SK-N-SH (cell line): Measurements from ENCODE around the gene CACNA1H. TPM values are rescaled to one million over a fixed set of nuclear protein-coding genes. Genes with fewer than 3 reads are reported as not detected.

Experiments
- CTCF ChIA-PET: fragments of 300-600, 350-600 bp; formaldehyde crosslinking; extraction: SDS; loops from one replicate; lab custom pipeline; 2021; lab: Yijun Ruan, JAX
- POLR2A ChIA-PET: fragments of 350-600 bp; sonication (Branson Sonifier 250); formaldehyde crosslinking; extraction: SDS; loops from one replicate; lab custom pipeline; 2020; ENCODE audit warnings: antibody characterized with exemption, inconsistent platforms; lab: Yijun Ruan, JAX
- DNase-seq: peaks from one replicate; pipeline ENCODE4 v3.0.0; 2012
- H2AFZ ChIP-seq: fragments of 200-600 bp; sonication (generic); 2 replicates; pipeline ENCODE4 v1.8.1; 2016; ENCODE audit warnings: antibody characterized with exemption, mild to moderate bottlenecking, low read depth
- H3F3A ChIP-seq: fragments of 200-600 bp; sonication (generic); replicated peaks from 2 replicates; pipeline ENCODE3; 2016; ENCODE audit warnings: antibody characterized with exemption, mild to moderate bottlenecking; ENCODE audit not compliant: insufficient read depth
- H3K27ac ChIP-seq, 2 experiments: fragments of 200-500 bp in 1 of 2; fragments of 200-600 bp in 1 of 2; sonication (Bioruptor generic) in 1 of 2; sonication (generic), shearing (Covaris generic) in 1 of 2; 2 replicates each; pipeline versions ENCODE4 v1.5.1 to v1.6.1; 2014 to 2016; ENCODE audit warnings: low read depth in 2 of 2, inconsistent platforms in 1 of 2, low read length in 1 of 2, mild to moderate bottlenecking in 1 of 2, mixed read lengths in 1 of 2
- H3K27me3 ChIP-seq: fragments of 200-600 bp; sonication (generic), shearing (Covaris generic); 2 replicates; pipeline ENCODE4 v1.6.1; 2016; ENCODE audit warnings: mixed run types; ENCODE audit not compliant: insufficient read depth
- H3K36me3 ChIP-seq, 2 experiments: fragments of 200-500 bp in 1 of 2; fragments of 200-600 bp in 1 of 2; sonication (Bioruptor generic) in 1 of 2; sonication (generic) in 1 of 2; replicated peaks in 1 of 2; 2 replicates each; pipeline versions ENCODE3 to v1.5.1; 2014 to 2016; ENCODE audit warnings: low read length in 1 of 2, mild to moderate bottlenecking in 1 of 2; ENCODE audit not compliant: insufficient read depth in 2 of 2, control insufficient read depth in 1 of 2
- H3K4me1 ChIP-seq, 2 experiments: fragments of 200-500 bp in 1 of 2; fragments of 200-600 bp in 1 of 2; sonication (Bioruptor generic) in 1 of 2; sonication (generic), shearing (Covaris generic) in 1 of 2; 2 replicates each; pipeline versions ENCODE4 v1.5.1 to v1.6.1; 2014 to 2016; ENCODE audit warnings: low read depth in 1 of 2, low read length in 1 of 2, mixed run types in 1 of 2; ENCODE audit not compliant: insufficient read depth in 2 of 2, control insufficient read depth in 1 of 2
- H3K4me2 ChIP-seq: fragments of 200-600 bp; sonication (generic), shearing (Covaris generic); 2 replicates; pipeline ENCODE4 v1.6.1; 2017; ENCODE audit warnings: mixed run types
- H3K4me3 ChIP-seq, 2 experiments: fragments of 200-500 bp in 1 of 2; fragments of 200-600 bp in 1 of 2; sonication (Bioruptor generic) in 1 of 2; sonication (generic), shearing (Covaris generic) in 1 of 2; 2 replicates each; pipeline versions ENCODE4 v1.5.1 to v1.8.1; 2014 to 2016; ENCODE audit warnings: low read depth in 2 of 2, inconsistent platforms in 1 of 2, low read length in 1 of 2, mild to moderate bottlenecking in 1 of 2, mixed read lengths in 1 of 2, moderate library complexity in 1 of 2
- H3K79me2 ChIP-seq: fragments of 200-600 bp; sonication (generic); 2 replicates; pipeline ENCODE4 v1.8.1; 2017; ENCODE audit warnings: mild to moderate bottlenecking; ENCODE audit not compliant: insufficient read depth
- H3K9ac ChIP-seq: fragments of 200-600 bp; sonication (generic); 2 replicates; pipeline ENCODE4 v1.6.1; 2017; ENCODE audit warnings: mixed run types
- H3K9me2 ChIP-seq: fragments of 200-600 bp; sonication (generic); 2 replicates; pipeline ENCODE4 v1.6.1; 2017; ENCODE audit warnings: mixed run types
- H3K9me3 ChIP-seq: fragments of 200-600 bp; sonication (generic); 2 replicates; pipeline ENCODE4 v1.6.1; 2017; ENCODE audit warnings: mixed run types, mild to moderate bottlenecking, moderate library complexity
- H4K20me1 ChIP-seq: fragments of 200-600 bp; sonication (generic); 2 replicates; pipeline ENCODE4 v1.6.1; 2017; ENCODE audit warnings: mild to moderate bottlenecking, mixed run types; ENCODE audit not compliant: insufficient read depth
- CHD2 ChIP-seq: fragments of 150-350 bp; IDR thresholded peaks from 2 replicates; pipeline ENCODE4 v1.6.1; 2018; ENCODE audit warnings: low read length; ENCODE audit not compliant: partially characterized antibody
- CTCF ChIP-seq: fragments of 200-600 bp; sonication (generic); IDR thresholded peaks from 2 replicates; pipeline ENCODE4 v1.6.1; 2017; ENCODE audit warnings: antibody characterized with exemption, mild to moderate bottlenecking, moderate library complexity
- ELF1 ChIP-seq: IDR thresholded peaks from 2 replicates; pipeline ENCODE4 v1.4.0; 2012
- EP300 ChIP-seq, 2 experiments: IDR thresholded peaks; 2 replicates each; pipeline versions ENCODE4 v1.4.0 to v1.6.1; 2012; ENCODE audit warnings: borderline replicate concordance in 1 of 2, low read depth in 1 of 2, low read length in 1 of 2
- FOXJ3 ChIP-seq: sonication (generic); formaldehyde crosslinking; IDR thresholded peaks from 2 replicates; pipeline ENCODE4 v1.5.1; 2020; ENCODE audit warnings: mild to moderate bottlenecking, missing genetic modification reagents
- FOXM1 ChIP-seq: IDR thresholded peaks from 2 replicates; pipeline ENCODE4 v1.4.0; 2012; ENCODE audit warnings: low read depth, mild to moderate bottlenecking
- GABPA ChIP-seq: IDR thresholded peaks from 2 replicates; pipeline ENCODE4 v1.4.0; 2012; ENCODE audit warnings: low read depth, mild to moderate bottlenecking
- GATA2 ChIP-seq: sonication (generic); formaldehyde crosslinking; IDR thresholded peaks from 2 replicates; pipeline ENCODE4 v1.5.0; 2020; ENCODE audit warnings: mild to moderate bottlenecking, missing genetic modification reagents
- JUND ChIP-seq: IDR thresholded peaks from 2 replicates; pipeline ENCODE4 v1.4.0; 2012
- MEF2A ChIP-seq: IDR thresholded peaks from 2 replicates; pipeline ENCODE4 v1.4.0; 2012; ENCODE audit warnings: low read depth, borderline replicate concordance
- MXI1 ChIP-seq: IDR thresholded peaks from 2 replicates; pipeline ENCODE4 v1.6.1; 2012; ENCODE audit warnings: mild to moderate bottlenecking, low read depth, low read length, improper control_type of control experiment
- NRF1 ChIP-seq: IDR thresholded peaks from 2 replicates; pipeline ENCODE4 v1.6.1; 2012; ENCODE audit warnings: low read depth, mild to moderate bottlenecking, low read length
- POLR2AphosphoS5 ChIP-seq: IDR thresholded peaks from 2 replicates; pipeline ENCODE4 v1.6.1; 2012; ENCODE audit warnings: low read depth, low read length
- RCOR1 ChIP-seq: fragments of 150-350 bp; IDR thresholded peaks from 2 replicates; pipeline ENCODE4 v1.6.1; 2017; ENCODE audit warnings: antibody characterized with exemption, low read length
- RFX5 ChIP-seq: IDR thresholded peaks from 2 replicates; pipeline ENCODE4 v1.6.1; 2012; ENCODE audit warnings: mild to moderate bottlenecking, improper control_type of control experiment, low read length
- RXRA ChIP-seq: IDR thresholded peaks from 2 replicates; pipeline ENCODE4 v1.4.0; 2012; ENCODE audit warnings: low read depth, mild to moderate bottlenecking, borderline replicate concordance
- SIN3A ChIP-seq: IDR thresholded peaks from 2 replicates; pipeline ENCODE4 v1.6.1; 2012; ENCODE audit warnings: low read depth, mild to moderate bottlenecking, low read length, moderate library complexity, borderline replicate concordance
- SMC3 ChIP-seq: IDR thresholded peaks from 2 replicates; pipeline ENCODE4 v1.6.1; 2012; ENCODE audit warnings: low read depth, low read length, improper control_type of control experiment
- TAF1 ChIP-seq: IDR thresholded peaks from 2 replicates; pipeline ENCODE4 v1.6.1; 2012; ENCODE audit warnings: low read depth, mild to moderate bottlenecking, low read length, moderate library complexity, borderline replicate concordance
- TCF12 ChIP-seq: IDR thresholded peaks from 2 replicates; pipeline ENCODE4 v1.4.0; 2012
- ZBTB33 ChIP-seq: IDR thresholded peaks from 2 replicates; pipeline ENCODE4 v1.4.0; 2012; ENCODE audit warnings: low read depth, borderline replicate concordance
- WGBS: methylation state at CpG from one replicate; pipeline ENCODE4 v1.1.6; 2017; ENCODE audit warnings: low lambda C conversion rate; 5-methylcytosine and 5-hydroxymethylcytosine counted together
- polyA plus RNA-seq, 3 experiments: library from polyadenylated mRNA; depleted of rRNA; stranded (reverse); fragments of >200 nt; gene quantifications; 2 replicates each; pipeline ENCODE4 v1.2.3, GENCODE V29; 2012
- TF ChIP-seq, protein P1 (sequence below): fragments of 150-350 bp; IDR thresholded peaks from 2 replicates; pipeline ENCODE4 v1.6.1; 2017; ENCODE audit warnings: antibody characterized with exemption, low read length, low read depth, borderline replicate concordance
- TF ChIP-seq, protein P2 (sequence below): fragments of 150-350 bp; IDR thresholded peaks from 2 replicates; pipeline ENCODE4 v1.6.1; 2016; ENCODE audit warnings: mild to moderate bottlenecking, low read depth, low read length
- TF ChIP-seq, protein P3 (sequence below): IDR thresholded peaks from 2 replicates; pipeline ENCODE4 v1.4.0; 2012; ENCODE audit warnings: low read depth

CACNA1H gene
- polyA plus RNA-seq, 1 of the 3 experiments (the other 2 are of a cell fraction), result not detected

- Histone ChIP-seq H4K20me1 (no peaks in the 10 kb centered on the region), H3K9me3 (no peaks in the 10 kb centered on the region), H2AFZ (no peak overlapping the region), H3K4me2 (no peak overlapping the region), H3K4me3 (no peak overlapping the region), H3K36me3 (no peaks in the 10 kb centered on the region), H3K27me3 (peaks cover 57% of the 10 kb centered on the region), H3K4me1 (peaks cover 0 to 2% of the 10 kb centered on the region in 2 experiments; a peak in 1 of 4 replicates), H3K27ac (no peak overlapping the region), H3K79me2 (no peaks in the 10 kb centered on the region), H3K9ac (no peak overlapping the region), H3K9me2 (no peaks in the 10 kb centered on the region), H3F3A (no peaks in the 10 kb centered on the region)
- WGBS, result 8% methylated on average over 2 of the region's 12 CpGs
- no peak for DNase-seq
- CTCF ChIA-PET, result no interaction called here
- POLR2A ChIA-PET, result no interaction called here
- TF ChIP-seq EP300 (IDR thresholded peaks at IDR 0.05; ENCODE audit: borderline replicate concordance in 1 of 2, low read depth in 1 of 2, low read length in 1 of 2), result no peak
- TF ChIP-seq, protein P1, sequence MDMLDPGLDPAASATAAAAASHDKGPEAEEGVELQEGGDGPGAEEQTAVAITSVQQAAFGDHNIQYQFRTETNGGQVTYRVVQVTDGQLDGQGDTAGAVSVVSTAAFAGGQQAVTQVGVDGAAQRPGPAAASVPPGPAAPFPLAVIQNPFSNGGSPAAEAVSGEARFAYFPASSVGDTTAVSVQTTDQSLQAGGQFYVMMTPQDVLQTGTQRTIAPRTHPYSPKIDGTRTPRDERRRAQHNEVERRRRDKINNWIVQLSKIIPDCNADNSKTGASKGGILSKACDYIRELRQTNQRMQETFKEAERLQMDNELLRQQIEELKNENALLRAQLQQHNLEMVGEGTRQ, result no peak
- no peak for TF ChIP-seq RXRA
- TF ChIP-seq NRF1, result no peak
- no peak for TF ChIP-seq JUND
- TF ChIP-seq ELF1, result no peak
- no peak for TF ChIP-seq GABPA
- TF ChIP-seq CHD2, result no peak
- no peak for TF ChIP-seq FOXJ3 (CRISPR knock-in tag)
- TF ChIP-seq MEF2A, result no peak
- no peak for TF ChIP-seq MXI1
- TF ChIP-seq RCOR1, result no peak
- no peak for TF ChIP-seq TCF12
- no peak for TF ChIP-seq SIN3A
- no peak for TF ChIP-seq ZBTB33
Measured at GRCh38 chr16:1258225-1258600, 105.3 kb downstream of the CACNA1H start.

DNA sequence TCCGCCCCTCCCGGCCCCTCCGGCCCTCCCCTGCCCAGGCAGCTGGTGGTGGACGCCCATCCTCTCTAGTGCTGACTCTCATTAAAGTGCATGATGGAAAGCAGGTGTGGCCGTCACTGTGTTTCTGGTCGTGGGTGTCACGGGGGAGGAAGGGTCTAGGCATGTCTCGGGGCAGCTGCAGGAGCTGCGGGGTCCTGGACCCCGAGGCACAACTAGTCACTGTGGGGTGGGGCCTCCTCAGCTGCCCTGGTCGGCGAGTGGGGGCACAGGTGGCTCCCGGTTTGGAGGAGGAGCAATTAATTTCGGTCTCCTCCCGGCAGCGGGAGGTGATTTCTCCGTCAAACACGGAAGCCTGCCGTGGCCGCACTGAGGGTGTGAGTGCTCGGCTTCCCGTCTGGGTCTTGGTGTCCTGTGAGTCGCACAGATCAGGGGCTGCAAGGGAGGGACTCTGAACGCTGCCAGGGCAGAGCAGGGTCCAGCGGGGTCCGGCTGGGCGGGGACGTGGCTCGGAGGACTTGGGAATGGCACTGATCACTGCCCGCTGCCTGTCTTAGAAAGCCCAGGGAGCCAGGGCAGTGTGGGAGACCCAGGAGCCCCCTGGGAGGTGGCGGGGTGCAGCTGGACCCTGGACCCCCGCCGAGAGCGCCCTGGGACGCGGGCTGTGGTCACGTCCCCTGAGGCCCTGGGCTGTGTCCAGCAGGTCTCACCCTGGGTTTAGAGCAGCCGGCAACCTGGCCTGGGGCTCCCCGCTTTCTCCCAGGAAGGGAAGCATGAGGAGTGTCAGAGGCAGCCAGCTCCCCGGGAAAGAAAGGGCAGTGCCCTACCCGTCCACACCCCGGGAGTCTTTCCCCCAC lies 106.2 kb downstream of the CACNA1H start:
- H4K20me1 ChIP-seq, result no peaks in the 10 kb centered on the region
- no peak overlapping the region for H3K4me3 ChIP-seq
- peaks cover 0 to 2% of the 10 kb centered on the region in 2 experiments; a peak in 1 of 4 replicates for H3K4me1 ChIP-seq
- no peak overlapping the region for H2AFZ ChIP-seq
- H3F3A ChIP-seq, result no peaks in the 10 kb centered on the region
- ChIA-PET POLR2A (no interaction called here), CTCF (interaction anchor here (1.1 kb wide), 1 partner anchor 21 kb away, joined by 3 read pairs; no protein-coding TSS in a partner anchor)
- peak; percentile 44 for DNase-seq
- no peaks in the 10 kb centered on the region for H3K9me3 ChIP-seq
- H3K4me2 ChIP-seq, result no peak overlapping the region
- H3K36me3 ChIP-seq, result no peaks in the 10 kb centered on the region
- H3K27ac ChIP-seq, result no peak overlapping the region
- peaks cover 57% of the 10 kb centered on the region for H3K27me3 ChIP-seq
- H3K9ac ChIP-seq, result no peak overlapping the region
- 1% methylated on average over 12 of the region's 42 CpGs for WGBS
- no peaks in the 10 kb centered on the region for H3K79me2 ChIP-seq
- H3K9me2 ChIP-seq, result no peaks in the 10 kb centered on the region
- no peak for TF ChIP-seq POLR2AphosphoS5
- TF ChIP-seq SMC3, result no peak
- TF ChIP-seq GABPA, result no peak
- TF ChIP-seq, protein P2, sequence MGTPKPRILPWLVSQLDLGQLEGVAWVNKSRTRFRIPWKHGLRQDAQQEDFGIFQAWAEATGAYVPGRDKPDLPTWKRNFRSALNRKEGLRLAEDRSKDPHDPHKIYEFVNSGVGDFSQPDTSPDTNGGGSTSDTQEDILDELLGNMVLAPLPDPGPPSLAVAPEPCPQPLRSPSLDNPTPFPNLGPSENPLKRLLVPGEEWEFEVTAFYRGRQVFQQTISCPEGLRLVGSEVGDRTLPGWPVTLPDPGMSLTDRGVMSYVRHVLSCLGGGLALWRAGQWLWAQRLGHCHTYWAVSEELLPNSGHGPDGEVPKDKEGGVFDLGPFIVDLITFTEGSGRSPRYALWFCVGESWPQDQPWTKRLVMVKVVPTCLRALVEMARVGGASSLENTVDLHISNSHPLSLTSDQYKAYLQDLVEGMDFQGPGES, result no peak
- TF ChIP-seq TAF1, result no peak
- TF ChIP-seq MEF2A, result no peak
- no peak for TF ChIP-seq FOXM1
- TF ChIP-seq RFX5, result no peak
- TF ChIP-seq JUND, result no peak
- TF ChIP-seq CTCF, result no peak
- no peak for TF ChIP-seq GATA2 (CRISPR knock-in tag)
- TF ChIP-seq, protein P3, sequence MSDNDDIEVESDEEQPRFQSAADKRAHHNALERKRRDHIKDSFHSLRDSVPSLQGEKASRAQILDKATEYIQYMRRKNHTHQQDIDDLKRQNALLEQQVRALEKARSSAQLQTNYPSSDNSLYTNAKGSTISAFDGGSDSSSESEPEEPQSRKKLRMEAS, result no peak
- TF ChIP-seq RXRA, result no peak
